NCI-H2029 (cell line): ENCODE data around the gene FRMPD2.

Experiments used
- DNase-seq: peaks from one replicate; lab custom pipeline; 2025; lab: John Stamatoyannopoulos, UW

Gene FRMPD2

GRCh38 chr10:48274636-48275035 is at the start of gene FRMPD2:
Gene FRMPD2 (minus strand): TSS chr10:48274696. CDS start chr10:48274567, 129 bp downstream.
- DNase-seq = peak; percentile 33

GRCh38 chr10:48322017-48322416 is 47.5 kb upstream of the FRMPD2 start:
- DNase-seq = no peak

GRCh38 chr10:48317321-48317990 is 43.0 kb upstream of the FRMPD2 start:
- no peak for DNase-seq

GRCh38 chr10:48316236-48316635 is 41.7 kb upstream of the FRMPD2 start:
- DNase-seq = no peak

GRCh38 chr10:48314107-48314506 is 39.6 kb upstream of the FRMPD2 start:
- no peak for DNase-seq

- no peak for DNase-seq
Observed at GRCh38 chr10:48309711-48310226, 35.3 kb upstream of the FRMPD2 start.

GRCh38 chr10:48307711-48308018 is 33.2 kb upstream of the FRMPD2 start:
- DNase-seq = no peak

GRCh38 chr10:48306870-48307710 is 32.6 kb upstream of the FRMPD2 start:
- DNase-seq = no peak

GRCh38 chr10:48306265-48306869 is 31.9 kb upstream of the FRMPD2 start, which contains the start of gene MAPK8:
Gene MAPK8 (plus strand): TSS chr10:48306677. CDS start chr10:48401661, 94,984 bp downstream.
- DNase-seq = peak; percentile 70

GRCh38 chr10:48305905-48306264 is 31.4 kb upstream of the FRMPD2 start:
- no peak for DNase-seq

- DNase-seq = no peak
Observed at GRCh38 chr10:48302515-48303476, 28.3 kb upstream of the FRMPD2 start.

- no peak for DNase-seq
Observed at GRCh38 chr10:48300556-48300955, 26.1 kb upstream of the FRMPD2 start.

GRCh38 chr10:48299692-48300091 is 25.2 kb upstream of the FRMPD2 start:
- DNase-seq = no peak

GRCh38 chr10:48299066-48299465 is 24.6 kb upstream of the FRMPD2 start:
- DNase-seq = no peak

- no peak for DNase-seq
Observed at GRCh38 chr10:48296576-48297098, 22.1 kb upstream of the FRMPD2 start.

GRCh38 chr10:48294431-48294830 is 19.9 kb upstream of the FRMPD2 start:
- no peak for DNase-seq

GRCh38 chr10:48292616-48293015 is 18.1 kb upstream of the FRMPD2 start:
- DNase-seq = no peak

- DNase-seq = no peak
Observed at GRCh38 chr10:48291190-48291589, 16.7 kb upstream of the FRMPD2 start.

GRCh38 chr10:48290286-48290685 is 15.8 kb upstream of the FRMPD2 start:
- no peak for DNase-seq

- no peak for DNase-seq
Observed at GRCh38 chr10:48289501-48290238, 15.2 kb upstream of the FRMPD2 start.

- DNase-seq = no peak
Observed at GRCh38 chr10:48288661-48289060, 14.2 kb upstream of the FRMPD2 start.
